ENCODE data around the gene PIK3R1.

The PIK3R1 gene

GRCh38 chr5:68189613-68190012 lies 25.9 kb upstream of the PIK3R1 start:
- Histone ChIP-seq H3K4me3 (ENCODE audit: low read depth in 1 of 2, low read length in 2 of 2) (no peak overlapping the region), H3K4me2 (ENCODE audit: insufficient read depth, low read length) (no peak overlapping the region), H3K4me1 (ENCODE audit: insufficient read depth, low read length) (no peaks in the 10 kb centered on the region), H3K9ac (ENCODE audit: low read depth, low read length) (no peak overlapping the region), H3K27me3 (ENCODE audit: insufficient read depth, low read length, poor library complexity) (no peaks in the 10 kb centered on the region), H3K27ac (ENCODE audit: low read length) (no peak overlapping the region), H3K79me2 (ENCODE audit: insufficient read depth, low read length) (no peaks in the 10 kb centered on the region), H2AFZ (ENCODE audit: low read depth, low read length) (no peak overlapping the region), H3K36me3 (ENCODE audit: insufficient read depth, low read length) (no peaks in the 10 kb centered on the region), H4K20me1 (ENCODE audit: insufficient read depth, low read length) (no peaks in the 10 kb centered on the region), H3K9me3 (ENCODE audit: insufficient read depth, low read length, severe bottlenecking) (no peaks in the 10 kb centered on the region)
- TF ChIP-seq EZH2 (IDR thresholded peaks at IDR 0.05; ENCODE audit: borderline replicate concordance, low read depth, low read length, severe bottlenecking) (no peak), CTCF (IDR thresholded peaks at IDR 0.05; ENCODE audit: borderline replicate concordance, extremely low read depth, low read length, poor library complexity, severe bottlenecking) (no peak)
- DNase-seq = no peak
- no peak for ATAC-seq (ENCODE audit: insufficient read depth, low read depth)

- no peaks in the 10 kb centered on the region for H3K9me3 ChIP-seq (ENCODE audit: insufficient read depth, low read length, severe bottlenecking)
- H3K36me3 ChIP-seq (ENCODE audit: insufficient read depth, low read length) = no peaks in the 10 kb centered on the region
- TF ChIP-seq EZH2 (IDR thresholded peaks at IDR 0.05; ENCODE audit: borderline replicate concordance, low read depth, low read length, severe bottlenecking) (no peak), CTCF (IDR thresholded peaks at IDR 0.05; ENCODE audit: borderline replicate concordance, extremely low read depth, low read length, poor library complexity, severe bottlenecking) (no peak)
- no peak overlapping the region for H3K9ac ChIP-seq (ENCODE audit: low read depth, low read length)
- no peak overlapping the region for H3K4me2 ChIP-seq (ENCODE audit: insufficient read depth, low read length)
- no peaks in the 10 kb centered on the region for H4K20me1 ChIP-seq (ENCODE audit: insufficient read depth, low read length)
- H3K79me2 ChIP-seq (ENCODE audit: insufficient read depth, low read length) = no peaks in the 10 kb centered on the region
- no peak overlapping the region for H3K27ac ChIP-seq (ENCODE audit: low read length)
- H2AFZ ChIP-seq (ENCODE audit: low read depth, low read length) = no peak overlapping the region
- no peaks in the 10 kb centered on the region for H3K4me1 ChIP-seq (ENCODE audit: insufficient read depth, low read length)
- DNase-seq = no peak
- no peak for ATAC-seq (ENCODE audit: insufficient read depth, low read depth)
- no peaks in the 10 kb centered on the region for H3K27me3 ChIP-seq (ENCODE audit: insufficient read depth, low read length, poor library complexity)
- no peak overlapping the region for H3K4me3 ChIP-seq (ENCODE audit: low read depth in 1 of 2, low read length in 2 of 2)
Measured at GRCh38 chr5:68190619-68191018, 24.9 kb upstream of the PIK3R1 start.

GRCh38 chr5:68191083-68191791 lies 24.3 kb upstream of the PIK3R1 start:
- no peaks in the 10 kb centered on the region for H3K4me1 ChIP-seq (ENCODE audit: insufficient read depth, low read length)
- no peaks in the 10 kb centered on the region for H3K36me3 ChIP-seq (ENCODE audit: insufficient read depth, low read length)
- DNase-seq (no peak), ATAC-seq (ENCODE audit: insufficient read depth, low read depth) (no peak)
- no peaks in the 10 kb centered on the region for H3K27me3 ChIP-seq (ENCODE audit: insufficient read depth, low read length, poor library complexity)
- H3K79me2 ChIP-seq (ENCODE audit: insufficient read depth, low read length) = no peaks in the 10 kb centered on the region
- H3K4me3 ChIP-seq (ENCODE audit: low read depth in 1 of 2, low read length in 2 of 2) = no peak overlapping the region
- no peak overlapping the region for H3K27ac ChIP-seq (ENCODE audit: low read length)
- H3K4me2 ChIP-seq (ENCODE audit: insufficient read depth, low read length) = no peak overlapping the region
- TF ChIP-seq CTCF (IDR thresholded peaks at IDR 0.05; ENCODE audit: borderline replicate concordance, extremely low read depth, low read length, poor library complexity, severe bottlenecking) (no peak), EZH2 (IDR thresholded peaks at IDR 0.05; ENCODE audit: borderline replicate concordance, low read depth, low read length, severe bottlenecking) (no peak)
- no peak overlapping the region for H2AFZ ChIP-seq (ENCODE audit: low read depth, low read length)
- H3K9ac ChIP-seq (ENCODE audit: low read depth, low read length) = no peak overlapping the region
- no peaks in the 10 kb centered on the region for H3K9me3 ChIP-seq (ENCODE audit: insufficient read depth, low read length, severe bottlenecking)
- H4K20me1 ChIP-seq (ENCODE audit: insufficient read depth, low read length) = no peaks in the 10 kb centered on the region
